ENCODE data around the gene RPS16. TPM values are rescaled to one million over a fixed set of nuclear protein-coding genes. Genes with fewer than 3 reads are reported as not detected.
A peak's percentile ranks its signal among the peaks of the same experiment; 100 is the strongest.

RPS16 gene
- total RNA-seq, 1 donor from 2014 or later = 3,724 TPM

DNA sequence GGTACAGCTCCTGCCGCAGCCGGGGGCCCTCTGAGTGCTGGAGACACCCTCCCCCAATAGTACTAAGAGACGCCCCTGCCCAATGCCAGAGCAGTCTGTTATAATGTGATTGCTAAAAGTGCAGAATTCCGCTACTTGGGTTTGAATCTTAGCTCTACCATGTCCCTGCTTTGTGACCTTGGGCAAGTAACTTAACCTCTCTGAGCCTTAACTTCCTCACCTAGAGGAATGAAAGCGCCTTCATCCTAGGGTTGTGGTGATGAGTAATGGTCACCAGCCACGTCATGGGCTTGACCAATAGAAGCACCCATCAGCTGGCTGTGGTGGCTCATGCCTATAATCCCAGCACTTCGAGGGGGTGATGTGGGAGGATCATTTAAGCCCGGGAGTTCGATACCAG lies 16.7 kb downstream of the RPS16 start:
- Histone ChIP-seq H3K36me3 (peaks cover 0 to 37% of the 10 kb centered on the region in 2 donors), H3K4me1 (peaks cover 30% of the 10 kb centered on the region), H3K4me3 (no peak overlapping the region), H3K9me3 (no peaks in the 10 kb centered on the region), H3K27ac (no peak overlapping the region), H3K27me3 (no peaks in the 10 kb centered on the region)
- no peak for DNase-seq (ENCODE audit: extremely low spot score in 2 of 2)
- TF ChIP-seq POLR2AphosphoS5 (IDR thresholded peaks at IDR 0.05; ENCODE audit: insufficient read depth in 1 of 2, low read depth in 1 of 2) = no peak
- TF ChIP-seq POLR2A (IDR thresholded peaks at IDR 0.05) = no peak
- TF ChIP-seq, protein P1, sequence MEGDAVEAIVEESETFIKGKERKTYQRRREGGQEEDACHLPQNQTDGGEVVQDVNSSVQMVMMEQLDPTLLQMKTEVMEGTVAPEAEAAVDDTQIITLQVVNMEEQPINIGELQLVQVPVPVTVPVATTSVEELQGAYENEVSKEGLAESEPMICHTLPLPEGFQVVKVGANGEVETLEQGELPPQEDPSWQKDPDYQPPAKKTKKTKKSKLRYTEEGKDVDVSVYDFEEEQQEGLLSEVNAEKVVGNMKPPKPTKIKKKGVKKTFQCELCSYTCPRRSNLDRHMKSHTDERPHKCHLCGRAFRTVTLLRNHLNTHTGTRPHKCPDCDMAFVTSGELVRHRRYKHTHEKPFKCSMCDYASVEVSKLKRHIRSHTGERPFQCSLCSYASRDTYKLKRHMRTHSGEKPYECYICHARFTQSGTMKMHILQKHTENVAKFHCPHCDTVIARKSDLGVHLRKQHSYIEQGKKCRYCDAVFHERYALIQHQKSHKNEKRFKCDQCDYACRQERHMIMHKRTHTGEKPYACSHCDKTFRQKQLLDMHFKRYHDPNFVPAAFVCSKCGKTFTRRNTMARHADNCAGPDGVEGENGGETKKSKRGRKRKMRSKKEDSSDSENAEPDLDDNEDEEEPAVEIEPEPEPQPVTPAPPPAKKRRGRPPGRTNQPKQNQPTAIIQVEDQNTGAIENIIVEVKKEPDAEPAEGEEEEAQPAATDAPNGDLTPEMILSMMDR (IDR thresholded peaks at IDR 0.05) = no peak
- intact Hi-C loops (cut with DNase I) = no loop called here

DNA sequence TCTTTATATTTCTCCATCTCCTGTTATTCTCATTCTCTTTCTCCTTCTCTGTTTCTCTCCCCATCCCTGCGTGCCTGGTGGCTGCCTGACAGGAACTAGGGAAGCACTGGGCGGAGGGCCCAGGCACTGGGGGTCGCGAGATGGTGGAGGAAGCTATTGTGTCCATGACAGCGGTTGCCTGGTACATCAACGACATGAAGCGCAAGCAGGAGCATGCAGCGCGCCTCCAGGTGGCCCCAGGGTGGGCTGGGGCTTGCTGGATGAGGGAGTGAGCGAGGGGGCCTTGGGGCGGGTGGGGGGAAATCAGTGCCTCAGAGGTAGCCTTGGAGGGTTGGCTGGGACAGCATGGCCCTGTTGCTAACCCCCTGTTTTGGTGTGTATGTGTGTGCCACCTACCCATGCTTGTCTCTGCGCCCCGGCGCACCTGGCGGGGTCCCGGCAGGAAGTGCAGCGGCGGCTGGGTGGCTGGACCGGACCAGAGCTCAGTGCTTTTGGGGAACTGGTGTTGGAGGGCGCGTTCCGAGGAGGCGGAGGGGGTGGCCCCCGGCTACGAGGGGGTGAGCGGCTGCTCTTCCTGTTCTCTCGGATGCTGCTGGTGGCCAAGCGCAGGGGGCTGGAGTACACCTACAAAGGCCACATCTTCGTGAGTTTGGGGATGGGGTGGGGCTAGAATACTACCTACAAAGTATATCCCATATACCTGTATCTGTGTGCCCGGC lies 18.1 kb downstream of the RPS16 start:
- H3K4me1 ChIP-seq = peaks cover 36% of the 10 kb centered on the region
- no peak overlapping the region for H3K27ac ChIP-seq
- no peaks in the 10 kb centered on the region for H3K9me3 ChIP-seq
- H3K4me3 ChIP-seq = no peak overlapping the region
- peaks cover 0 to 37% of the 10 kb centered on the region in 2 donors for H3K36me3 ChIP-seq
- no peak for TF ChIP-seq POLR2AphosphoS5 (IDR thresholded peaks at IDR 0.05; ENCODE audit: insufficient read depth in 1 of 2, low read depth in 1 of 2)
- no peak for TF ChIP-seq POLR2A (IDR thresholded peaks at IDR 0.05)
- TF ChIP-seq, protein P1 (IDR thresholded peaks at IDR 0.05) = no peak
- intact Hi-C loops (cut with DNase I) = no loop called here
- H3K27me3 ChIP-seq = no peaks in the 10 kb centered on the region
- no peak for DNase-seq (ENCODE audit: extremely low spot score in 2 of 2)

DNA sequence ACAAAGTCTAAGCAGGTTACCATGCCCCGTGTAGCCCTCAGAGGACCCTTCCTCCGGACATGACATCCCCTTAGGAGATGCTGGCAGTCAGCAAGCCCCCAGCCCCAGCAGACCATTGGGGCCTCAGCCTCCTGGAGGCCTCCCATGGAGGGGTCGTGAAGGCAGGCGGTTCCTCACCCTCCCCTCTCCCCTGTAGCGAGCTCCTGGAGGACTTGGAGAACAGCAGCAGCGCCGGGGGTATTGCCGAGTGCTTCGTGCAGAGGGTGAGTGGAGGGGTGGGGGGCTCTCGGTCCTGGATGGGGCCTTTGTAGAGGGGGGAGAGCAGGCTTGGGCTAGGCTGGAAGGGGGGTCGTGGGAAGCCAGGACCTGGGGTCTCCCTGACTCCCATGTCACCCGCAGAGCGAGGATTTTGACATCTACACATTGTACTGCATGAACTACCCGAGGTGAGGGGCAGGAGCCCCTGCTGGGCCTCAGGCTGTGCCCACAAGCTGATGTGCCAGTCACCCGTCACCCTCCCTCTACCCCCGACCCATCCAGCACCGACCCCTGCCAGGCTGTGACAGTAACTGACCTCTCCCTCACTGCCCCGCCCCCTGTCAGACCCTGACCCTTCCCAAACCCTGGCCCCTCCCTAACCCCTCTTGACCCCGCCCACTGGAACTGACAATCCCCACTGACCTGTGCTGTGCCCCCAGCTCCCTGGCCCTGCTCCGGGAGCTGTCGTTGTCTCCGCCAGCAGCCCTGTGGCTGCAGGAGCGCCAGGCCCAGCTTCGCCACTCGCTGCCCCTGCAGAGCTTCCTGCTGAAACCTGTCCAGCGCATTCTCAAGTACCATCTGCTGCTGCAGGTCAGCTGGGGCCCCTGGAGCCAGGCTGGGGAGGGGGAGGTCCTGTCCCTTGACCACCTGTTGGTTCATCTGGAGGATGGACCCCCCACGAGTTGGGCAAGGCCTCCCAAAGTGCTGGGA lies 19.3 kb downstream of the RPS16 start:
- no peak overlapping the region for H3K27ac ChIP-seq

DNA sequence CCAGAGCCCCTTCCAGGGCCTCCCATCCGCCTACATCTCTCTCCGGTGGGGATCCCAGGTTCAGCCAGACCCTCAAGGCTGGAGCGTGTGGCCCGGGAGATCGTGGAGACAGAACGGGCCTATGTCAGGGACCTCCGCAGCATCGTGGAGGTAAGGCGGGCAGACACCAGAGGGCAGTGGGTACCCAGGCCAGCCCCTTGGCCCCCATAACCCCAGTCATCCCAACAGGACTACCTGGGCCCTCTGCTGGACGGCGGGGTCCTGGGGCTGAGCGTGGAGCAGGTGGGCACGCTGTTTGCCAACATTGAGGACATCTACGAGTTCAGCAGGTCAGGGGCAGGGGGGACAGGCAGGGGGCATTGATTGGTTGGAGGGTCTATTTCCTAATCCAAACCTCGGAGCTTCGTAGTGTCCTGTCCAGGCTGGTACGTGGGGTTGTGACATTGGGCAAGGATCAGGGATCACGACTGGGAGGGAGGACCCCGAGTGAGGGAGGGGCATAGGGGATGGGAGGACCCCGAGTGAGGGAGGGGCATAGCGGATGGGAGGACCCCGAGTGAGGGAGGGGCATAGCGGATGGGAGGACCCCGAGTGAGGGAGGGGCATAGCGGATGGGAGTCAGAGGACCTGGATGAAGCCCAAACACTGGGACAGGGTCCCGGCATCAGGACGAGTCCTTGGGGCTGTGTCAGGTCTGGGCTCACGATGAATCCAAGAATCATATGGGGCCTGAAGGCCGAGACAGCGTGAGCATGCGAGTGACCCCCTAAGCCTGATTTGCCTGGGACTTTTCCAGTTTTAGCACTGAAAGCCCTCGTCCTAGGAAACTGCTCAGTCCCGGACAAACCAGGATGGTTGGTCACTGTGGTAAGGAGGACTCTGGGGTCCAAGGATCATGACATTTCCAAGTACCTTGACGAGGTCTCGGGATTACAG lies 20.4 kb downstream of the RPS16 start:
- Histone ChIP-seq H3K27me3 (no peaks in the 10 kb centered on the region), H3K4me3 (peak overlapping the region; percentile 92 to 97), H3K9me3 (no peaks in the 10 kb centered on the region), H3K4me1 (peaks cover 49% of the 10 kb centered on the region), H3K36me3 (peaks cover 0 to 32% of the 10 kb centered on the region in 2 donors), H3K27ac (peak overlapping the region; percentile 100)
- DNase-seq (ENCODE audit: extremely low spot score in 2 of 2) = no peak
- TF ChIP-seq POLR2A (IDR thresholded peaks at IDR 0.05) = no peak
- TF ChIP-seq, protein P1 (IDR thresholded peaks at IDR 0.05) = no peak
- no peak for TF ChIP-seq POLR2AphosphoS5 (IDR thresholded peaks at IDR 0.05; ENCODE audit: insufficient read depth in 1 of 2, low read depth in 1 of 2)
- intact Hi-C loops (cut with DNase I) = no loop called here

More for the DNA sequence above, 19.3 kb downstream of the RPS16 start:
- H3K27me3 ChIP-seq = no peaks in the 10 kb centered on the region
- no peaks in the 10 kb centered on the region for H3K9me3 ChIP-seq
- peaks cover 0 to 37% of the 10 kb centered on the region in 2 donors for H3K36me3 ChIP-seq
- intact Hi-C loops (cut with DNase I) = no loop called here
- no peak overlapping the region for H3K4me3 ChIP-seq
- TF ChIP-seq, protein P1 (IDR thresholded peaks at IDR 0.05) = no peak
- no peak for TF ChIP-seq POLR2AphosphoS5 (IDR thresholded peaks at IDR 0.05; ENCODE audit: insufficient read depth in 1 of 2, low read depth in 1 of 2)
- TF ChIP-seq POLR2A (IDR thresholded peaks at IDR 0.05) = no peak
- no peak for DNase-seq (ENCODE audit: extremely low spot score in 2 of 2)
- peaks cover 39% of the 10 kb centered on the region for H3K4me1 ChIP-seq

Data from vagina (tissue), 2 donors.